Activated CD8-positive, alpha-beta memory T cell treated with anti-CD3 and anti-CD28 coated beads, Interleukin-2, amount 50 U/mL, for 1 hour (primary cell): ENCODE data around the gene CACNA1G.

ENCODE experiments used
- DNase-seq: peaks from one replicate; pipeline ENCODE4 v3.0.0-alpha.2; 2020; ENCODE audit errors: extremely low read depth

The CACNA1G gene

DNA sequence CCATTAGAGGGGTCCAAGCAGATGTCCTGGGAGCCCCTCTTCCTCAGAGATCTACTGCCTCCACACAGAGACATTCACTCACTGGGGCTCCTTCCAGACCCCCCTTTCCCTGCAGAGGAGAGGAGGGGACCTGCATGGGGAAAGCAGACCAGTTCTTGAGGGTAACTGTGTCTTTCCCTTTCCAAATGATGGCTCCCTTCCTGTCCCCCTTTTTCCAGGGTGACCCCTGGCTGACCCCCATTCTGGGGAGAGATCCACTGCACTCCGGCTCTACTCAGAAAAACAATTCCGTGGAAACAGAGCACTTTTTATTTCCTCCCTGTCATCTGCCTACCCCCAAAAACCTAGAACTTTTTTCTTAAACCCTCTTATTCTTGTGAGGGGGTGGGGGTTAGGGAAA lies 6.4 kb downstream of the CACNA1G start:
- no peak for DNase-seq

GRCh38 chr17:50568659-50569058 lies 8.1 kb downstream of the CACNA1G start:
- DNase-seq: no peak

DNA sequence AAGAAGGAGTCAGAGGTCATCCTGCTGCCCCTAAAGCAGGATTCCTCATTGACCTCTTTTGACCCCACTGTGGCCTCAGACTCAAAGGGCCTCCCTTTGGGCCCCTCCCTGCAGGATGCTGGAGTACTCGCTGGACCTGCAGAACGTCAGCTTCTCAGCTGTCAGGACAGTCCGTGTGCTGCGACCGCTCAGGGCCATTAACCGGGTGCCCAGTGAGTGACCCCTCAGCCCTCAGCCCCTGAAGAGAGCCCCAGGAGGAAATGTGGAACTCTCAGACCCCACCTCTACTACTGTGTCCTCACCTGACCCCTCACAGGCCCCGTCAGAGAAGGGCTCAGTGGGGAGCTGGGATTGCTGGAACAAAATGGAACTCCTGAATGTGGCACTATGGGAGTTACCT lies 9.1 kb downstream of the CACNA1G start:
- no peak for DNase-seq

DNA sequence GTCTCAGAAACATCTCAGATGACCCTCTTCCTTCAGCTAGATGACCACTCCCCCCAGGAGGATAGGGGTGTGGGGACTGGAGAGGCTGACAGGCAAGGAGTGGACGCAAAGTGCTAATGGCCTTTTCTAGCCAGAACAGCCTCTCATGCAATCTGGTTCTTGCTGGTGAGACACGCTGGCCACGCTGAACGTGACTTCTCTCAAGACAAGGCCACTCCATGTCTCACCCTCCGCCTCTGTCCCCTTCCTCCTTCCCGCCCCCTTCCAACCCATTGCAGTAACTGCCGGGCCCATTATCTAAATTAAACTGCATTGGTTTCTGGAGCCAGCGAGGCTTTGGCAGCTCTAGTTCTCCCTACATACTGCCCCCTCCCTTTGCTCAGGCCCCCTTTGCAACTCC lies 9.5 kb downstream of the CACNA1G start:
- no peak for DNase-seq

- no peak for DNase-seq
These were observed 10.0 kb downstream of the CACNA1G start for GRCh38 chr17:50570528-50570927.

DNA sequence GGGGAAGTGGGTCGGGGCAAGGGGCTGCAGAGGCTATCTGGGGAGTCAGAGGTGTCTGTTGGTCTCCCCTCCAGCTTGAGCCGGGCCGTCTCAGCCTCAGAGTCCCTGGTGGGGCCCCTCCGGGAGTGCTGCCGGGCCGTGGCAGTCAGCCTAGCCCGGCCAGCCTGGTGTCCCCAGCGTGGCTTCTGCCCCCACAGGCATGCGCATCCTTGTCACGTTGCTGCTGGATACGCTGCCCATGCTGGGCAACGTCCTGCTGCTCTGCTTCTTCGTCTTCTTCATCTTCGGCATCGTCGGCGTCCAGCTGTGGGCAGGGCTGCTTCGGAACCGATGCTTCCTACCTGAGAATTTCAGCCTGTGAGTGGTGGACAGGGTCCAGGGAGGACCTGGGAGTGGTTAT lies 11.2 kb downstream of the CACNA1G start:
- no peak for DNase-seq

DNA sequence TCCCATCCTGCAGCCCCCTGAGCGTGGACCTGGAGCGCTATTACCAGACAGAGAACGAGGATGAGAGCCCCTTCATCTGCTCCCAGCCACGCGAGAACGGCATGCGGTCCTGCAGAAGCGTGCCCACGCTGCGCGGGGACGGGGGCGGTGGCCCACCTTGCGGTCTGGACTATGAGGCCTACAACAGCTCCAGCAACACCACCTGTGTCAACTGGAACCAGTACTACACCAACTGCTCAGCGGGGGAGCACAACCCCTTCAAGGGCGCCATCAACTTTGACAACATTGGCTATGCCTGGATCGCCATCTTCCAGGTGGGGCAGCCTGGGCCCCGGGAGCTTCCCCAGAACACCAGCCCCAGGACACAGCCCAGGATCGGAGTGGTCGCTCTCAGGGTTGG lies 12.0 kb downstream of the CACNA1G start:
- DNase-seq: no peak

GRCh38 chr17:50573866-50574611 lies 13.5 kb downstream of the CACNA1G start:
- no peak for DNase-seq

GRCh38 chr17:50575581-50576210 lies 15.2 kb downstream of the CACNA1G start:
- no peak for DNase-seq

- DNase-seq: no peak
These were observed 16.3 kb downstream of the CACNA1G start for GRCh38 chr17:50576864-50577263.

GRCh38 chr17:50577451-50577954 lies 17.0 kb downstream of the CACNA1G start:
- no peak for DNase-seq

DNA sequence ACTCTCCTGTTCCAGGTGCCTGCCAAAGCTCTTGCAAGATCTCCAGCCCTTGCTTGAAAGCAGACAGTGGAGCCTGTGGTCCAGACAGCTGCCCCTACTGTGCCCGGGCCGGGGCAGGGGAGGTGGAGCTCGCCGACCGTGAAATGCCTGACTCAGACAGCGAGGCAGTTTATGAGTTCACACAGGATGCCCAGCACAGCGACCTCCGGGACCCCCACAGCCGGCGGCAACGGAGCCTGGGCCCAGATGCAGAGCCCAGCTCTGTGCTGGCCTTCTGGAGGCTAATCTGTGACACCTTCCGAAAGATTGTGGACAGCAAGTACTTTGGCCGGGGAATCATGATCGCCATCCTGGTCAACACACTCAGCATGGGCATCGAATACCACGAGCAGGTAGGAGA lies 17.7 kb downstream of the CACNA1G start:
- DNase-seq: no peak

GRCh38 chr17:50579399-50579798 lies 18.9 kb downstream of the CACNA1G start:
- no peak for DNase-seq

GRCh38 chr17:50580646-50581045 lies 20.1 kb downstream of the CACNA1G start:
- DNase-seq: no peak

DNA sequence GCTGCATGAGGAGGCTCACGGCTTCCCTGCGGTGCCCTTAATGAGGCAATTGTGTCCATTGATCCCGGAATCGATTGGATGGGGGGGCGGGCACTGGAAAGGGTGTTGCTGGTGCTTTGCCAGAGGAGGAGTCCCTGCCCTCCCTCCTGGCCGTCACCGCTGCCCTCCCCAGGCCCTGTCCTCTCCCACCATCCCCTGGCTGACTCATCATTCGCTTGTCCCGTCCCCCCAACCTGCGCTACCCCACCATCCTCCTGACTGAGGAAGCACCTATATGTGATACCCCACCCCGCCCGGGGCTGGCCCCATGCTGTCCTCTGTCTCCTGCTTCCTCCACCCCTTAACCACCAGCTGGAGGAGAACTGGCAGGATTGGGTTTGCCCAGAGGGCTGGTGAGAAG lies 20.8 kb downstream of the CACNA1G start:
- no peak for DNase-seq

DNA sequence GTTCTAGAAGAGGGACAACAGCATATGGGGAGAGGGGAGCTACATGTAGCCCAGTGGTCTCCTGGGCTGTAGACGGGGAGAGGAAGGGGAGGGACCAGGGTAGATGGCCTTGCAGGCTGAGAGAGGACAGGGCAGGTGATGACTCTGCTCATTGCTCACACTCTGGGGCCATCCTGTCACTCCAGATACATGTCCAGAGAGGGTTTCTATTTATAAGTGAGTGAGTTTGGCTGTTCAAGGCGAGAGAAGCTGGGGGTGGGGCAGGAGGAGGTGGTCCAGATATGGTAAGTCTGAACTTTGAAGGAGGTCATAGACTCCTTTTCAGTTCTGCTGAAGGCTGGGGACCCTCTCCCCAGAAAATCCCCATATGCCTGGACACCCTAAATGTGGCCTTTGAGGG lies 22.2 kb downstream of the CACNA1G start:
- DNase-seq: no peak

DNA sequence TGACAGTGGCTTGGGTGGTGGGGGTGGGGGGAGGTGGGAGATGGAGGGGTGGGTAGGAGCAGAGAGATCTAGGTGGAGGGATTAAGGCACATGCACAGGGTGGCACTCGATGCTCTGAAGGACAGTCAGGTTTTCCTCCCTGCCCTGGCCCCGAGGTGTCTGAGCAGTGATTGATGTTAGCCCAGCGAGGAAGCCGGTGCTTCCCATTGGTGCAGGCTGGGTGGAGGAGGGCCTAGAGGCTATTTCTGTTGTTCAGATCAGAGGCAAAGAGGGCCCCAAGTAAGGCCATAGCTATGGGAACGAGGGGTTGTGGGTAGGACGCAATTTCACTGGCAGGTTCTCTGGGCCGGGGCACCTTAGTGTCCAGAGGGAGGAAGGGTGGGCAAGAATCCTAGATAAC lies 23.1 kb downstream of the CACNA1G start:
- DNase-seq: no peak

DNA sequence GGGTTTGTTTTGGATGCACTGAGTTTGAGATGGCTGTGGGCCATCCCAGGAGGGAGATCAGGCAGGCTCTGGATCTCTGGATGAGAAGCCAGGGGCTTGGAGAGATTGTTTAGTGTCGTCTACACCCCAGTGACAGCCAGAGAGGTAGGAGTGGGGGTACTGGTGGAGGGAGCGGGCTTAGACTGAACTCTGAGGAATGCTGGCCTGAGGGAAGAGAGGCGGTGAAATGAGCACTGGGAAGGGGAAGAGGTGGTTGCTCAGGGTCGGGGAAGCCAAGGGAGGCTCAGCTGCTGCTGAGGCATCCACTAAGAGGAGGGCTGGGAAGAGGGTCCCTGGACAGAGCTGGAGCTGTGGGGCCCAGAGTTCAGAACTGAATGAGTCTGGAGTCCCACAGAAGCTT lies 23.6 kb downstream of the CACNA1G start:
- DNase-seq: no peak

DNA sequence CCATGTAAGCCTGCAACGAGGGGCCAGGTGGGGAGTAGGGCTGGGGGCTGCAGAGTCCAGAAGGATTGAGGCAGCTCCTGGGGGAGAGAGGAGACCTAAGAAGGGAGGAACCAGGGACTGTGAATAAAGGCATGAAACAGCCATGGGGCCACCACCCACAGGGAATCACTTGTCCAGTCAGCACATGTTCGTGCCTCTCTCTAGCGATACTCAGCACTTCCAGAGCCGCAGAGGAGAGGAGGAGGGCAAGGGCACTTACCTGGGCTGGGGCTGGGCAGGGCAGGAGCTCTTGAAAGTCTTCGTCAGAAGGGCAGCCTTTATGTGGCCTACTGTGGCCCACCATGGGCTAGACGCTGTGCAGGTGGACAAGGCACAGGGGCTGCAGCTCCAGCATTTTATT lies 24.2 kb downstream of the CACNA1G start:
- no peak for DNase-seq

- DNase-seq: no peak
These were observed 24.8 kb downstream of the CACNA1G start for GRCh38 chr17:50585346-50585745.

DNA sequence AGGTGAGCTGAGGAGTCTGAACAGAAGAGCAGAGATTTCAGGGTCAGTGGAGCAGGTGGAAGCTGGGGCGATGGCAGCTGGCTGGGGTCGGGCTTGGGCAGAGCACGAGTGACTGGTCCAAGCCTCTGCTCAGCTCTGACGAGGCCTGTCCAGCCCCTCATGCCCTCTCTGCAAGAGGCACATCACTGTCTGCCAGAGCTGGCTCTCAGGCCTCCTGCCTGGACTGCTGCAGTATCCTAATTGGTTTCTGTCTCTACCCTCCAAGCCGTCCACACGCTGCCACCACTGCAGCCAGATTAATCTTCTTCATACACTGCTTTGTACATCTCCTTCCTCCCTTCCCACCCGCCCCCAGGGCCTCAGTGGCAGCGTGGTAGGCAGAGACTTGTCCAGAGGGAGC lies 25.4 kb downstream of the CACNA1G start:
- no peak for DNase-seq

DNA sequence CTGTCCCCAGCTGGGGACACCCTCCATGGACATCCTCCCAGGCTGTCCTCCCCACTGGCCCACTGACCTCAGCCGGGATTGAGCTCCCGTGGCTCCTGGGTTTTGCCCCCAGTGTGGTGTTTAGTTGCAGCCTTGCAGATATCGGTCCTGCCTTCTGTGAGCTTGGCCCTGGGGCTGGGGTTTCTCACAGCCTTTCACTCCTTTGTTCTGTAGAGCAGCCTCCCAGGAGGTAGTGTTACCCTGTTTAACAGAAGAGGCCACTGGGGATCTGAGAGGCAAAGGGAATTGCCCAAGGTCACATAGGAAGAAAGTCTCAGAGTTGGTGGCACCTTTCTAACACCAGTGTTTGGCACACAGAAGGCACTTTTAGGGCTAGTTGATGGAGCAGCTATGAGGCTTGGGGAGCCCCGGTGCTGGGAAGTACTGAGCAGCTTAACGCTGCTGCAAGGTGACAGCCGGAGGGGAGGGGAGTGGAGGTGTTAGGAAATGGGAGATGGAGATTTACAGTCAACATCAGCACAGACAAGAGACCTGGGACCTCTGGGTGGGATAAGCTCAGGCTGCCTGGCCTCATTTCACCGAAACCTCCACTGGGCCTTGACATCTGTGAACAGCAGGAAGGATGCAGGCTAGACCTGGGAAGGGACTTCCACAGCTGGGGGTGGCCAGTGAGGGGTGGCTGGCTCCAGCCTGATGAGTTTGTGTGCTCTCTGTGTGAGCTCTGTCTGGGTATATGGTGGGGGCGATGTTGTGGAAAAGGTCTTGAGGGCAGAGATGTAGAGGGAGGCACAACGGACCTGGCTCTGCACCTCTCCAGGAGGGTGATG lies 26.1 kb downstream of the CACNA1G start:
- no peak for DNase-seq

- no peak for DNase-seq
These were observed 27.1 kb downstream of the CACNA1G start for GRCh38 chr17:50587571-50587970.
